T follicular helper cell (primary cell): ENCODE results near the gene FAM53C.

Source experiments
- DNase-seq: peaks from one replicate; pipeline ENCODE4 v3.0.0-alpha.2; 2020; ENCODE audit warnings: low read depth

The FAM53C gene

GRCh38 chr5:138391859-138392386 lies 53.9 kb downstream of the FAM53C start:
- no peak for DNase-seq
